Right renal cortex interstitium (tissue), 3 donors: Measurements from ENCODE around the gene RASGEF1C. TPM values are rescaled to one million over a fixed set of nuclear protein-coding genes. Genes with fewer than 3 reads are reported as not detected.
"Not testable (repeated sequence)": the region's sequence is repeated elsewhere in the genome, so short reads cannot be mapped to it uniquely, and the experiment has no call there.

Source experiments
- DNase-seq, 3 donors: peaks; one replicate each; pipeline ENCODE4 v3.0.0-alpha.2; 2013; ENCODE audit warnings: low read depth in 3 of 3, low spot score in 2 of 3
- polyA plus RNA-seq, 3 donors: library from polyadenylated mRNA; unstranded; fragments of 120-200 nt; gene quantifications; one replicate each; pipeline ENCODE4 v1.2.1, GENCODE V29; 2013; ENCODE audit not compliant: insufficient read length in 3 of 3

The RASGEF1C gene
- polyA plus RNA-seq, 3 donors = 0.17 to 1.00 (median 0.27) TPM

- not testable (repeated sequence) for DNase-seq
Observed at GRCh38 chr5:180089628-180090027, 119.4 kb downstream of the RASGEF1C start.

GRCh38 chr5:180088561-180088960 lies 120.5 kb downstream of the RASGEF1C start:
- no peak for DNase-seq

GRCh38 chr5:180086816-180087399 lies 122.1 kb downstream of the RASGEF1C start:
- DNase-seq = no peak

GRCh38 chr5:180085837-180086236 lies 123.2 kb downstream of the RASGEF1C start:
- DNase-seq = no peak

GRCh38 chr5:180084638-180085561 lies 124.1 kb downstream of the RASGEF1C start:
- DNase-seq = no peak

GRCh38 chr5:180083529-180084060 lies 125.4 kb downstream of the RASGEF1C start:
- no peak for DNase-seq

- DNase-seq = no peak
Observed at GRCh38 chr5:180082633-180083420, 126.2 kb downstream of the RASGEF1C start.

GRCh38 chr5:180081481-180081880 lies 127.5 kb downstream of the RASGEF1C start:
- no peak for DNase-seq

- DNase-seq = no peak
Observed at GRCh38 chr5:180080486-180081280, 128.3 kb downstream of the RASGEF1C start.

GRCh38 chr5:180079702-180080466 lies 129.1 kb downstream of the RASGEF1C start:
- no peak for DNase-seq

GRCh38 chr5:180078348-180078747 lies 130.7 kb downstream of the RASGEF1C start:
- no peak for DNase-seq

GRCh38 chr5:180077594-180078284 lies 131.3 kb downstream of the RASGEF1C start:
- DNase-seq = no peak

GRCh38 chr5:180075703-180076102 lies 133.3 kb downstream of the RASGEF1C start:
- DNase-seq = no peak

GRCh38 chr5:180074462-180074861 lies 134.5 kb downstream of the RASGEF1C start:
- no peak for DNase-seq

GRCh38 chr5:180072556-180072955 lies 136.5 kb downstream of the RASGEF1C start:
- no peak for DNase-seq

GRCh38 chr5:180072256-180072548 lies 136.8 kb downstream of the RASGEF1C start:
- DNase-seq = no peak

GRCh38 chr5:180071531-180072255 lies 137.3 kb downstream of the RASGEF1C start, which contains the start of gene RNF130:
RNF130 (minus strand) TSS chr5:180071759; CDS start chr5:180071702, 57 bp downstream.
- peak; percentile 70 to 85 (median 82) for DNase-seq
